Activated CD4-positive, CD25-positive, alpha-beta regulatory T cell (primary cell): Measurements from ENCODE around the gene GFM1.

Experiments
- DNase-seq, 4 experiments: peaks; one replicate each; lab custom pipeline; 2025; lab: John Stamatoyannopoulos, UW

The GFM1 gene

DNA sequence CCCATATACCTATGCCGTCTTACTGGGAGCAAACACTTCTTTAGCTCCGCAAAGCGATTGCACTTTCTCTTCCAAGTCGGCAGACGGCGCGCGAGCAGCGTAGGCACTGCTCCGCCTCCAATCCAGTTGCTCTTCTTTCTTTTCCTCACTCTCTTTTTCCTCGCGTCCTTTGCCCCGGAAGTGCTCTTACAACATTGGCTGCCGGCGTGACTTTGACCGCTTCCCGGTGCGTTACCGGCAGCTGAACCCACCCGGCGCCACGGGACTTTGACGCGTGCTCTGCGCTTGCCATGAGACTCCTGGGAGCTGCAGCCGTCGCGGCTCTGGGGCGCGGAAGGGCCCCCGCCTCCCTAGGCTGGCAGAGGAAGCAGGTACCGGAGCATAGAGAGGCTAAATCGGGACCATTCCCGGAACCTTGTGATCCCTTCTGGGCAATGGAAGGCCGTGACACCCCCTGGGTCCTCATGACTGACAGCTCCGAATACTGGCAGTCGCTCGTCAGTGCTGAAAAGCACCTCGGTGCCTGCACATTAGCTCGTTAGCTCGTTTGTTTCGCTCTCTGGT, at the start of gene GFM1:
TSS of gene GFM1 (plus strand) at position 183 of the 564 bp plus-strand sequence. CDS start at position 291, 108 bp downstream.
- DNase-seq = peak; percentile 74 to 82 (median 78)

DNA sequence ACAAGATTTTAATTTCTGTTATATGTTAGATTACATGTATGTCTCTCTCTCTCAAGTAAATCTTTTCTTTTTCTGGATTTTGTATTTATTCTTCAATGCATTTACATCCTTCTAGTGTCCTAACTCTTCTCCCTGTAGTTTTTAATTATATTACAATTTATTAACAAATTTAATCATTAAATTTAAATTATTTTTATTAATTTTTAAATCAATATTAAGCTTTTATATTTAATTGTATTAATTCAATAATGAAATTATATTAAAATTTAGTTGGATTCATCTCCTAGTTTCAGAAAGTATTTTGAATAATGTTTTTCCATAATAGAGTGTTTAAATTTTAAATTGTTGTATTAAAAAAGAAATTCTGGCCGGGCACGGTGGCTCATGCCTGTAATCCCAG, 43.5 kb upstream of the GFM1 start:
- no peak for DNase-seq

DNA sequence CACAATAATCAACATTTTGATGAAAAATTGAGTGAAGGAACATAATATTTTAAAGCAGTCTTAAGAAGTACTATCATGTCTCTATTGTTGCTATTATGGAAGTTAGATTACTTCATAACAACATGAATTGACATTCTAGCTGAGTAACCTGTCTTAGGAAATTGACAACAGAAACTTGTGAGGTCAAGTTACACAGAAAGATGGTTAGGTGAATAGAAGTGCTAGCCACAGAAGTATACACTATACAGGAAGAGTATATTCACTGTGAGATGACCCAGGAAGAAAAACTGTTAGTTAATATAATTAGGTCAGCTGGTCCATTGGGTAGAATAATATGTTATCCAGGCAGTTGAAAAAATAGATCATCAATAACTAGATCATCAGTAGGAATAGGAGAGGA, 42.1 kb upstream of the GFM1 start:
- DNase-seq = no peak

DNA sequence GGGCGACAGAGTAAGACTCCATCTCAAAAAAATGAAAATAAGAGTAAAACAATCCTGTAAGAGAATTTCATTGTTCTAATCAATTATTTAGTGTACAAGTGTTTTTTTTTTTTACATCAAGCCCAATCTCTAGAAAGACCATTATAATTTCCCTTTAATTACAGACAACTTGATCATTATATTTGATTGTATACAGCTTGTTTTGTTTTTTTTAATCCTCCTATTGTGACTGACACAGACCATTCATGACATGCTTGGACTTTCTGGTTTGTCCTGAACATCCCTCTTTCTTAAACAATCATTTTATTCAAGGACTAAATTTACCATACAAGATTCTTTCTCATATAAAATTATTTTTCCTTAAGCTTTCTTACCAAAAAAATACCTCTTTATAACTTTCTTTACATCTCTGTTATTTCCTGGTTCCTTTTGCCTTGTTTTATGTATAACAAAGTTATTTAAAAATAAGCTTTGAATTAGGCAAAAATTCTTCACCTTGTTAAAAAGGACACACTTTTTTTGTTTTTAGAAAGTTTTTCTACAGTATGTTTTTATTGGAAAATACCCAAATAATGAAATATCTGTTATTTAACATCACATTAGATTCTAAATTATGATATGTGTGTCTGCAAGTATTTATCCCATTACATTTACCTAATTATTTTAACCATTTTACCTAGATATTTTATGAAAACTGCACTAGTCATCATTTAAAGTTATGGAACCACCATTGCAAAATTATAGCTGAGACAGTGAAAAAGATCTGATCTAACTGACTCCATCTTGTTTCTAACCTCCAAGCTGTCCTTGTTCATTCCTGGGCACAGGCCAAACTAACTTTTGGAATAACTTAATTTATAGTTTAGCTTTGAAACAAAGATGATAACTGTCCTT, 26.1 kb upstream of the GFM1 start:
- no peak for DNase-seq

DNA sequence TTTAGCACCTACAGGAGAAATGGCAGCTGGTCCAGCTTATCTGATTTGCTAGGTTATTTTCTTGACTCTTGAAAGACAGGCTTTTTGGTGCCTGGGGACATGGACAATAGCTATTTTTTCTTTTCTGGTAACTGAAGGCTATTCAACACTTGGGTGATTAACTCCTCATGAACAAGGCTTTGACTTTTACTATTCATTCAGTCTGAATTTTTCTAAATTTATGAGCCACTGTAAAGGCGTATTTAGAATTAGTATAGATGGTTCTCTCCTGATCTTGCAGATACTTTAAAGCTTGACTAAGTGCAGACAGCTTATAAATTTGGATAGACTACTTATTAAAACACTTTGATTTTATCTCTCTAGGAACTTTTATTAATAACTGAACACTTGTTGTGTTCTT, 18.4 kb upstream of the GFM1 start:
- no peak for DNase-seq

DNA sequence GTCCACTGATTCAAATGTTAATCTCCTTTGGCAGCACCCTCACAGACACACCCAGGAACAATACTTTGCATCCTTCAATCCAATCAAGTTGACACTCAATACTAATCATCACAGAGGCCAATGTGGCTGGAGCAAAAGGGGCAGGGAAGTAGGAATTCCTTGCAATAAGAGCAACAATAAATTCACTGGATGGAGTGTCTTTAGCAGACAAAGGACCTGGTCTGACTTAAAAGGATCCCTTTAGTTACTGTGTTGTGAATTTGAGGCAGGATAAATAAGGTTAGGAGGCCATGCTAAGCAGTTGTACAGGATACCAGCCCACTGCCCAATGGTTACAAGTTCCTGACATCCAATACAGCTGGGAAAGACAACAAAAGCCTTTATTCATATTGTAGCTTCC, 12.3 kb upstream of the GFM1 start:
- no peak for DNase-seq

DNA sequence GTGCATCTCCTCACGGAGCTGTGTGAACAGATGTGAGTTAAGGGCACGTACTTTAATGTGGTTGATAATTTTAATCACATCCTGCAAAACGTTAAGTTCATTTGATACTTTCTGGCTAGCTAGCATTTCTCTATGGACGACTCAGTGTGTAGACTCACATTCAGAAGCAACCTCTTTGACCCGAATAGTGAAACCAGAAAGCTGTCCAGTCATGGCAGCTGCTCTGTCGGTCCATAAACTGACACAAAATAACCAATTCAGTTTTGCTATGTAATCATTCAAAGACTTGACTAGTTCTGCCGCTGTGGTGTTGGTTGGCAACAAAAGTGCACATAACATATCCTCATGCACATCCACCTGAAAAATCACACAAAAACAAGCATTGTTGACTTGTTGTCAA, 3.7 kb upstream of the GFM1 start:
- no peak for DNase-seq

DNA sequence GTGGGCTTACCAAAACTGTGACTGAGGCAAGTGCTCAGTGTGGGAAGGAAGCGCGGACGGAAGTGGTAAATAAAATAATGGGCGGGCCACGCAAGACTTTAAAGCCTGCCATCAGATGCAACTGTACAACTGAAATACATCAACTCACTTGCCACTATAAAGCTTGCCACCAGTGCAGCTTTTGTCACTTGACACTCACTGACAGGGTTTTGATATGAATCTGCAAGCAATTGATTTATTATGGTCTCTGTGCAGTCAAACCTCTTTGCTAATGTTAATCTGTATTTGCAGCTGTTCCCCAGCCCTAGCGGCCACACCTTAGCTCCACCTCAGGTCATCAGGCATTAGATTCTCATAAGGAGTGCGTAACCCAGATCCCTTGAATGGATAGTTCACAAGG, 2.3 kb upstream of the GFM1 start:
- no peak for DNase-seq

DNA sequence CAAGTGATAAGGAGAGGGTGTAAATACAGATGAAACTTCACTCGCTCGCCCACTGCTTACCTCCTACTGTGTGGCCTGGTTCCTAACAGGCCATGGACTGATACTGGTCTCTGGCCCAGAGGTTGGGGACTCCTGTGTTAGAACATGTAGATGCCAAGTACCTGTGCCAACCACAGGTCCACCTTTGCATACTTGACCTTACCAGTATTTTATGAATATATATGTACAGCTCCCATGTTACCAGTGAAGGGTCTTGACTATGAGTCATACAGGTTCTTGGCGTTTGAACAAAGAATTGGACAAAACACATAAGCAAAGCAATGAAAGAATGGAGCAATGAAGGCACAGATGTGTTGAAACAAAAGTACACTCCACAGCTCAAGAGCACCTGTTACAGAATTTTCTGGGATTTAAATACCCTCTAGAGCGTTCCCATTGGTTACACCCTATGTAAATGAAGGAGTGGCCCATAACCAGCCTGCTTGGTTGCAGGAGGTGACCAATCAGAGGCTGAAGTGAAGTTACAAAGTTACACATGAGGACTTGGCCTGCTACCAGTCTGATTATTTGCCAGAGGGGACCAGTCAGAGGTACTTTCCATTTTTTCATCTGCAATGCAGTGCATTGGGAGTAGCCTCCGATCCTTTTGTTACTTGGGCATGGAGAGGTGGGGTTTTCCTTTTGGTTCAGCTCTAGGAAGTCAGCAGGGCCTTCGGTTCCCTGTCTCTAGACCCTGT, 1.7 kb upstream of the GFM1 start:
- DNase-seq = no peak

DNA sequence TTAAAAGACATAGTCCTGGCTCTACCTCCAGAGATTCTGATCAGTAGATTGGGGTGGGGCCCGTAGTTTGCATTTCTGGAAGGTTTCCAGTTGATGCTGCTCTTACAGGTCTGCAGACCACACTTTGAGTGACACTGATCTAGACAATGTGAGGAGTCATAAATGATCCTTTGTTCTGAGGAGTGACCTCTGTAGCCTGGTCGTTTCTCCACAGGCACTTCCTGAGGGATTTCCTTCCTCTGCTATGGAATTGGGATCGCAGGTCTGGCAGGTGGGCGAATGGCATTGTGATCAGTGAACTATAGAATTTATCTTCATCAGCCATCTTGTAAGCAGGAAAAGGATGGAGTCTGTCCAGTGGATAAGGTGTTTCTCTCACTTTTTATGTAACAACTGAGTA, 5.5 kb downstream of the GFM1 start:
- DNase-seq = no peak

DNA sequence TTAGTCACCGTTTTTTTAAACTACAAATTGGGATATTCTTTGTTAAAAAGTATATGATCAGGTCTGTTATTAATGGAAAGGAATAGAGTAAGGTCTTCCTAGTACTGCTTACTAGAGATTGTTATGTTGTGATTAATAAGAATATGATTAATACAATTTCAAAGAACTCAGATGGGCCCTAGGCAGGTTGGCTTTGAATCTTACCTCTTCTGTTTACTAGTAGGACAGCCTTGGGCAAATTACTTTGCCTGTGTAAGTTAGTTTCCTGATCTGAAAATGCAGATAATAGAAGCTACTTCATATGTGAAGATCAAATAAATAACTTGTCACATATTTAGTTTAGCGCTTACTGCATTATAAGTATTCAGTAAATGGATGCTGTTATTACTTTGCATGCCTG, 6.9 kb downstream of the GFM1 start:
- no peak for DNase-seq

DNA sequence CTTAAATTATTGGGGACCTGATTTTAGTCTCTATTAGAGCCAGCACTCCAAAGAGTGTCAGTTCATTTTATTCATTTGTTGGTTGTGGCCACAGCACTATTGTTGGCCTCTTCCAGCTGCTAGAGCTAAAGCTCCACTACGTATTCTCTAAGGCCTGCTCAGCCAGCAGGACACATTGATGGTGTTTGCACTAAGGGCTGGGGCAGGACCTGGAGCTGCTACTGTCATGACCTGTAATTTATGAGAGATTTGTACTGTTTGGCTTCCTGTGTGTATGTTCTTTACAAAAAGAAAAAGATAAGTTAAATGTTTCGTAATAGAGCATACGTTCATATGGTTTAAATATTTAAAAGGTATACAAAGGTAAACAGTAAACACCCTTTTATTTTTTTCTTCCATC, 8.1 kb downstream of the GFM1 start:
- no peak for DNase-seq

DNA sequence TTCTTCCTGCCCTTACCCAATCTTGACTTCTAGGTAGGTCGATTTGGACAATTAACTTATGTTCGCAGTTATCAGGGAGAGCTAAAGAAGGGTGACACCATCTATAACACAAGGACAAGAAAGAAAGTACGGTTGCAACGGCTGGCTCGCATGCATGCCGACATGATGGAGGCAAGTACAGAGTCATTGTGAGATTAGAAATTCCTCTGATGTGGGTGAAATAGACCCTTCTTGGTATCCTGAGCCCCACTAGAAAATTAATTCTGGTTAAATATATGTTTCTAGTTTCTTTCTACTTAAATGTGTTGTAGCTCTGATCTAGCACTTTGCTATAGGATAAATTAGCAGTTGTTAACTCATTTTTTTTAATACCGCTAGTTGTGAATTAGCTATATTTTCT, 14.6 kb downstream of the GFM1 start:
- DNase-seq = no peak

DNA sequence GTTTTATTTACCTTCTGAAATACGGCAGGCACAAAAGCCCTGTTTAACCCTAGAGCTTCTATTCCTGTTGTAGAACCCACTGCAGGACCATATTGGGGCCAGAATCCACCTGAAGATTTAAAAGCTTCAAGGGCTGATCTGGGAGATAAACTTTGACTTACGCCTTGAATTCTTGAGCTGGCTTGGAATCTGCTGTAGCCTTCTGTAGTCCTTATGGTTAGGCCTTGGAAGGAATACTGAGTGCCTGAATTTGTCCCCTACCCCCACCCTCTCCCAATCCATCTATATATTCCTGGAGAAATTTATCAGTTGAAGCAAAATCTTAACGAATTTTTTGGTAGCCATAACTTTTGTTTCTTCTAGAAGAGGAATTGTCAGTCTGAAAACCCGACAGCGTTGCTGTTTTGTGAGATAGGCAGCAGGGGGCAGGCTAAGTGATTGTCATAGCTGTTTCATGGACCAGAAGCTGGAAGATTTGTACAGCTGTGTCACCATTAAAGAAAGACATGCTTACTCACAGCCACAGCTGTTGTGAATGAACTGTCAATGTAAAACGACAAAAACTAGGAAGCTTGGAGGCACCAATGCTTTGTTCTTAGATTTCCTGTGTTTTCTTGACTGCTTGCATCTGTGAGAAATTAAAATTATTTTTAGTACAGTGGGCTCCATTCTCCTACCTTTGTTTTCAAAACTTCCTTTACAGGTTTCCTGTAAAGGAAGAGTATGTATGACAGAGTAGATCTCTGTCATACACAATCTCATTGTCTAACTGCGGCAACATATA, 15.3 kb downstream of the GFM1 start:
- DNase-seq = no peak

DNA sequence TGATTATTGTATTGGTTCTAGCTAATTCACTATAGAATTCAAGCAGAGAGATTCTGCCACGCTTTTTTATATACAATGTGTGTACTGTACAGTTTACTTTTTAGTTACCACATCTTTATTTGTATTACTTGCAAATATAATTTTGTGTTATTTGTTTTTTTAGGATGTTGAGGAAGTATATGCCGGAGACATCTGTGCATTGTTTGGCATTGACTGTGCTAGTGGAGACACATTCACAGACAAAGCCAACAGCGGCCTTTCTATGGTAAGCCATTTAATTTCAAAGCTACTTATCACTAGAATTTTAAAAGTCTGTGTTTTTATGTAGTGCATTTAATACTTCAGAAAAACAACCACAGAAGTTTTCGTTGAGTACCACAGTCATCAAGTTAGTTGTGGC, 16.4 kb downstream of the GFM1 start:
- DNase-seq = no peak

DNA sequence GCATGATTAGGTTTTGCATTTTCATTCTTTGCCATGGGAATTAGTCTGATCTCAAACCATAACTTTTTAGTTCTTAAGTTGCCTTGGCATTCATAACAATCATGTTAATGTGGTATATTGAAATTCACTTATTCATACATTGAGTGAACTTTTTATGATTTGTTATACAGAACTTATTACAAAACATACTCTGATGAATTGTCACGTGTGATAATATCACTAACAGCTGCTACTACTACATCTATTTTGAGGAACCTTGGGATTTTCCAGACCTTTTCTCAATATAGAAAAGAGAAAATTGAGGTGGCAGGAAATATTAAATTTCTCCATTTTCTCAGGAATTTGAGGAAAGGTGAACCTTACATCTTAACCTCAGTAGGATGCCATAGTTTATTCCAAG, 18.9 kb downstream of the GFM1 start:
- no peak for DNase-seq

DNA sequence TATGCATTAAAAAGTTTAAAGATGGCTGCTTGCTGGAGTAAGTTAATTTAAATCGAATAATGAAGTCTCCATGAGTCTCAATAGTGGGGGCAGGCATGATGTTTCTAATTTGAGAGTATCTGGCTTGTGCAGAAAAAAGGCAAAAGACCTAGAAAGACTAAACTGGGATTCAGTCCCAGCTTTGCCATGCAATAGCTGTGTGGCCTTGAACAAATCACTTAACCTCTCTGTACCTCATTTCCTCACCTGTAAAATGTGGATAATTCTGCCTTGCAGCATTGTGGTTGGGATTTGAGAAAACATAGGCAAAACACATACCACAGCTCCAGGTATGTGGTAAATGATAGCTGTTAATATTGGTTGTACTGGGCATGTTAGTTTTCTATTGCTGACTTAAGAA, 19.5 kb downstream of the GFM1 start:
- DNase-seq = no peak

DNA sequence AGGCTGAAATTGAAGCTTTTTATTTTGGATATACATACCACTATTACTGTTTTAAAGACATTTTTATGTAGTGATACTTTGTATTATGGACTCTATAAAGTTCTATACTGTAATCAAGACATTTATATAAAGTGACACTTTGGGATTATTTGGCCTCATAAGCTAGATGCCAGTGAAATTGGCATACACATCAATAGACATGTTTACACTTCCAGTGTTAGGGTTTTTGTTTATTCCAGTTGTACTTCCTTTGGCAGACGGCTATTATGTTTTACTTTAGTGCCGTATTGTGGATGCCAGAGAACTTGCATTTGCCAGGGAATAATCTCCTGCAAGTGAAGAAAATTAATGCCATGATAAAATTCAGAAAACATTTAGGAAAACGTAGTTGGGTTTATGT, 22.1 kb downstream of the GFM1 start:
- no peak for DNase-seq

DNA sequence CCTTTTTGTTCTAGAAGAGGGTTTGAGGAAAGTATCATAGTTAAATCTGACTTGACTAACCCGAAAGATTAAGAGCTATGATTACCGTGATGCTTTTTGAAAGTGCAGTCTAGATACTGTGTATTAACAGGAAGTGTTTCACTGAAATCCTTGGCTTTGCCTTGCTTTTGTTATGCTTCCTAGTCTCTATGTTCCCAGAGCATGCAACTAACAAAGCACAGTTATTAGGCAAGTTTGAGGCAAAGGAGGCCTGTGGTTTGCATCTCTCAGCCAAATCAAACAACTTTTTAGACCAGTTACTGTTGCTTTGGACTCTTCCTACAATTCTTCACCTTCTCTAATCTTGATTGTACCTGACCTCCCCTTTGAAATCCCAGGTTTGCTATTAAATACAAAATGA, 24.2 kb downstream of the GFM1 start:
- DNase-seq = no peak

DNA sequence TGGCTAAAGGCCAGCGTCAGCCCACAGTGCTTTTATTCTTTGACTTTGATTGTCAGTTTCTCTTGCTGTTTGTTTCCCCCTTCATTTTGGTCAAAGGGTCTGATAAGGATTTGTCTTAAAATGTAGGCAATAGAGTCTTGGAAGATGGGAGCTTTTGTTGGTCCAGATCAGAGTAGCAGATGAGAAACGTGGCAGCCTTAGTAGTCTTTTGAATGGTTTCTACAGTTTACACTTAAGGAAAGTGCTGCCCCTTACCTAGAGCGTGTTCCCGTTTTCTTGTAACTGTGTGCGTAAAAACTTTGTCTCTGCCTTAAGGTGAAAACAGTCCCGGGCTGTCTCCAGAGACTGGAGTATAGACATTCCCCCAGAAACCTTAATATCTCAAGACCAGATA, 27.5 kb downstream of the GFM1 start:
- DNase-seq = no peak

DNA sequence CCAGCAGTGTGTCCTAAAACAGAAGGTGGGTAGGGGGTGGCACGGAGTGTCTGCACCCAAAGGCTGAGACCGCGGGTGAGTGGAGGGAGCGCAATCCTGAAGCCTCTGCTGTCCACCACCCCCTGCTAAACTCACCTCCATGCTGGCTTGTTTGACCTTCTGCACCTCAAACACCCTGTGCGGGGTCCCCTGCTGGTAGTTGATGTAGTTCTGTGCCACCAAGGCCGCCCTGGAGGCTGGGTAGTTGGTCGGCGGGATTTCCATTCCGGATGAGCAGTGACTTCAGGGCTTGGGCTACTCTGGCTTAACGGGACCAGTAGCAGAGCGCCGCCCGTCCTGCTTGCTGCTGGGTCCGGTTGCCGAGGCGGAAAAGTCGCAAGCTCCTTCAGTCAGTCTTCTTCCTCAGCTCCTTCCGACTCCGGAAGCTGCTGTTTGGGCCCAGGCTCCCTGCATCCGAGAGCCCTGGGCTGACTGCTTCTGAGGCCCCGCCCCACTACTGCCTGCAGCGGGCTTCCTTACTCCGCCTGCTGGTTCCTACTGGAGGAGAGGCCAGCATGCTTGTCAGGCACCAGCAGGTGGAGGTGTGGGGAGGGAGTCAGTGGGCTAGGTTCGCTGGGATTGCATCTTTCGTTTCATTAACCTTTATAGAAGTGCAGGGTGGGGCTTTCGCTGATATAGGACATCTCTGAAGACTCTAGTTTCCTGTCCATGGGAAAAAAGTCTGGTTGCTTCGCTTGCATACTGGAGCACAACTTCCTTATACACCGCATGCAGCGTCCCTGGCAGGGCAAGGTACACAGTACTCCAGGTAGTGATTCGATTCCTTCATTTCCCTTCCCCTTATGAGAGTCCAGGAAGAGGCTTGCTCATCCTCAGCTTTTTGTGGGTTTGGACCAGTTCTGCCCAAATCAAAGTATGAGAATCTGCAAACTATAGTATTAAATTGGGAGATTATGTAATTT, 28.2 kb downstream of the GFM1 start, which contains the start of gene LXN:
TSS of gene LXN (minus strand) at position 434 of the 962 bp plus-strand sequence. CDS start at position 264, 170 bp downstream.
- DNase-seq = peak; percentile 32 to 56 (median 42)
